ENCODE results near the gene CCDC184.

DNA sequence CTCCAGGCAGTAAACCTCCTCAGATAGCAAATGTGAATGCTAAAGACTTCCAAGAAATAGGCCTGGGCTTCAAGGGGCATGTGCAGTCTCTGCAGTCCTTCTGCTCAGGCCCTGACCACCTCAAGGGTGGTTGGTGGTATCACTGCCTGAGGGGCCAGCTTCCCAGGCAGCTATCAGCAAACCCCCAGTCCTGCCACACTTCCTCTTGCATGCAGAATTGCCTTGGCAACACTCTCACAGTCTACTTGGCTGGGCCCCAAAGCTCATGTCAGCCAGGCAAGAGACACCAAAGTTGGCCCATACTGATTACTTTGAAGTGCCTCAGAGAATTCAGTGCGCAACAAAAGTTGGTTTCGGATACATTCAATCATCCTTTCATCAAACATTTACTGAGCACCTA lies 22.6 kb upstream of the CCDC184 start:
- TF ChIP-seq, protein P1, sequence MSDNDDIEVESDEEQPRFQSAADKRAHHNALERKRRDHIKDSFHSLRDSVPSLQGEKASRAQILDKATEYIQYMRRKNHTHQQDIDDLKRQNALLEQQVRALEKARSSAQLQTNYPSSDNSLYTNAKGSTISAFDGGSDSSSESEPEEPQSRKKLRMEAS (IDR thresholded peaks at IDR 0.05), result no peak
- TF ChIP-seq YY1 (IDR thresholded peaks at IDR 0.05; ENCODE audit: low read depth) (no peak), NFIC (IDR thresholded peaks at IDR 0.05) (no peak), FOXM1 (IDR thresholded peaks at IDR 0.05; ENCODE audit: borderline replicate concordance, low read depth) (no peak), EGR1 (IDR thresholded peaks at IDR 0.05) (no peak)
- TF ChIP-seq, protein P2, sequence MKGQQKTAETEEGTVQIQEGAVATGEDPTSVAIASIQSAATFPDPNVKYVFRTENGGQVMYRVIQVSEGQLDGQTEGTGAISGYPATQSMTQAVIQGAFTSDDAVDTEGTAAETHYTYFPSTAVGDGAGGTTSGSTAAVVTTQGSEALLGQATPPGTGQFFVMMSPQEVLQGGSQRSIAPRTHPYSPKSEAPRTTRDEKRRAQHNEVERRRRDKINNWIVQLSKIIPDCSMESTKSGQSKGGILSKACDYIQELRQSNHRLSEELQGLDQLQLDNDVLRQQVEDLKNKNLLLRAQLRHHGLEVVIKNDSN (IDR thresholded peaks at IDR 0.05), result no peak

Measured in Ishikawa (cell line).